Medulla oblongata (tissue), 1 donor: Measurements from ENCODE around the gene RNF167.

Experiments used
- DNase-seq: peaks from one replicate; pipeline ENCODE4 v3.0.0-alpha.2; 2015; ENCODE audit errors: extremely low spot score

The RNF167 gene

DNA sequence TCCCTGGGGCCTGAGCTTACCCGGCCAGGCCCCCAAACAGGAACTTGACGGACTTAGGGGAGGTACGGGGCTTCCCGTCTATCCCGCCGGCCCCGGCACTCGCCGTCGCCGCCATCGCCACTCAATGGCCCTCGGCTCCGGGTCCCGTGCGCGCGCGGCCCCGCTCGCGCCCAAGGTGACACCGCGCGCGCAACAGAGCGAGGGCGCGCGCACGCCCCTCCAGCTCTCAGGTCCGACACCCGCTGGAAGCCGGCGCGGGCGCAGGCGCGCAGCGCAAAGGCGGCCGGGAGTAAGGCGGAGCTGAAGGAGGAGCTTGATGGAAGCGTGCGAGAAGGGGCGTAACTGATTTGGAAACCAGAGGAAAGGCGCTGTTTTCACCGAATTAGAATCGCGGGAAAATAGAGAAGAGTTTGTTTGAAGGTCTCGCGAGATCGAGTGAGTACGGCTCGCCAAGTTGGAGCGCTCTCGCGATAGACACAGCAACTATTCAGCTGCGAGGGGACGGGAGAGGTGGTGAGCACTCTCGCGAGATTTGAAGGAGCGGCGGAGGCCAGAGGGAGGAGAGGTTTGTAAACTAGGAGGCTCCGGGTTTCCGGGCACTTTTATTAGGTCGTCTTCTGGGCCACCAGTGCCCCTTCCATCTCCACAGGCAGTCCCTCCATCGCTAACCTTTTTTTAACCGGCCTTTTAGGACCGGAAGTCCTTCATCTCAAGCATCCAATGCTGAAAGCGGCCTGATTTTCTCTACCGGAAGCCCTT is at the start of gene RNF167, which contains the start of gene SLC25A11:
TSS of gene RNF167 (plus strand) at position 473 of the 759 bp plus-strand sequence. CDS start 642 bp downstream, outside the sequence.
TSS of gene SLC25A11 (minus strand) at position 251 of the 759 bp plus-strand sequence. CDS start at position 115, 136 bp downstream.
- peak; percentile 99 for DNase-seq

DNA sequence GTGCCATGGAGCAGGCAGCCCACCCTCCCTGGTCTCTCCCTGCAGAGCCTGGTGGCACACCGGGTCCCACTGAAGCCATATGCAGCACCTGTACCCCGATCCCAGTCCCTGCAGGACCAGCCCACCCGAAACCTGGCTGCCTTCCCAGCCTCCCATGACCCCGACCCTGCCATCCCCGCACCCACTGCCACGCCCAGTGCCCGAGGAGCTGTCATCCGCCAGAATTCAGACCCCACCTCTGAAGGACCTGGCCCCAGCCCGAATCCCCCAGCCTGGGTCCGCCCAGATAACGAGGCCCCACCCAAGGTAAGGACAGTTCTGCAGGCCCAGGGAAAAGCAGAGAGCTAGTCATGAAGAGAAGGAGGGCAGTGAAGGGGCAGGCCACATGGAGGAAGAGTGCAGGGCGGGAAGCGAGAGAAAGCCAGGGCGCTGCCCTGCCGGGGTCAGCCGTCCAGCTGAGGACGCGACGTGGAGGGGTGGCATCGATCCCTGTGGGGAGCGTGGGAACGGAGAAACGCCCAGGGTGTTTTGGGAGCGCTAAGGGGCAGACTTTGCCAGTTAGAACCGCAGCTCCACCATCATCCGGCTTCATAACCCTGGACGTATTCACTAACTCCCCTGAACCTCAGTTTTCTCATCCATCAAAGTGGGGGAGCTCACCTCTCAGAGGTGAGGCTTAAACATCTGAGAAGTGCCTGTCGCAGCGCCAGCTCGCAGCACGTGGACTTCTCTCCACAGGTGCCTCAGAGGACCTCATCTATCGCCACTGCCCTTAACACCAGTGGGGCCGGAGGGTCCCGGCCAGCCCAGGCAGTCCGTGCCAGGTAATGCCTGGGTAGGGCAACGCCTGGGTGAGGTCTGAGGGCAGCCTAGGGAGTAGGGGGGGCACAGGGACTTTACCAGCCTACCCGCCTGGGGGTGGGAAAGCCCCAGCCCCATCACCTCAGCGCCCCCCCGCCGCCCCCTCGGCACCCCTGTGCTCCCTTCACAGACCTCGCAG is 48.4 kb upstream of the RNF167 start:
- no peak for DNase-seq

DNA sequence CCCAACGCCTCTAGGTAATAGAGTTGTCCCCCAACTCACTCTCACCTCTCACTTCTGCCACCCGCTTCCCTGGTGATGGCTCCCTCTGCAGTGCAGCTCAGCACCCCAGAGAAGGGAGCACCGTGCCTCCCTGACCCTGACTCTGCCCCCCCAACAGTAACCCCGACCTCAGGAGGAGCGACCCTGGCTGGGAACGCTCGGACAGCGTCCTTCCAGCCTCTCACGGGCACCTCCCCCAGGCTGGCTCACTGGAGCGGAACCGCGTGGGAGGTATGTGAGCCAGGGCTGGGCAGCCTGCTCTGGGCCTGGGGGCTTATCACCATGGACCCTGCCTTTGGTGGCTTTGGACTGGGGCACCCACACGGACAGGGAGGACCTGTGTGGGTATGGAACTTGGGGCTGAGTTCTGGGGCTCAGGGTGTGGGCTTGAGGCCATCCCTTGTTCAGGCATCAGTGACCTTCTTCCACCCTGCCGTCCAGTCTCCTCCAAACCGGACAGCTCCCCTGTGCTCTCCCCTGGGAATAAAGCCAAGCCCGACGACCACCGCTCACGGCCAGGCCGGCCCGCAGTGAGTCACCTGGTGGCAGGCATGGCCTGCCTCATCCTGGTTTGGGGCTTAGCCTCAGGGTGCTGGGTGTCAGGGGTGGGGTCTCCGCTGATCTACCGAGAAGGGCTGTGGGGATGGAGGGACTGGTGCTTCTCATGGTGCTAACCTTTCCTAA is 47.4 kb upstream of the RNF167 start:
- no peak for DNase-seq

DNA sequence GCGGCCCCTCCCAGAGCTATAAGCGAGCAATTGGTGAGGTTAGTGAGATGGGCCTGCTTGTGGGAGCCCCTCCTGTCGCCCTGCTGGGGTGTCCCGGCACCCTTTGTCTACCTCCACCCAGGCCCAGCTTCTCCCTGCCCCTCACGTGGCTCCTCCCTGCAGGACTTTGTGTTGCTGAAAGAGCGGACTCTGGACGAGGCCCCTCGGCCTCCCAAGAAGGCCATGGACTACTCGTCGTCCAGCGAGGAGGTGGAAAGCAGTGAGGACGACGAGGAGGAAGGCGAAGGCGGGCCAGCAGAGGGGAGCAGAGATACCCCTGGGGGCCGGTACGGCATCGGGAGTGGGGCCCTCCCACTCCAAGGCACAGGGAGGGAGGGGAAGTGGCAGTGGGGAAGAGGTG is 46.8 kb upstream of the RNF167 start:
- no peak for DNase-seq

DNA sequence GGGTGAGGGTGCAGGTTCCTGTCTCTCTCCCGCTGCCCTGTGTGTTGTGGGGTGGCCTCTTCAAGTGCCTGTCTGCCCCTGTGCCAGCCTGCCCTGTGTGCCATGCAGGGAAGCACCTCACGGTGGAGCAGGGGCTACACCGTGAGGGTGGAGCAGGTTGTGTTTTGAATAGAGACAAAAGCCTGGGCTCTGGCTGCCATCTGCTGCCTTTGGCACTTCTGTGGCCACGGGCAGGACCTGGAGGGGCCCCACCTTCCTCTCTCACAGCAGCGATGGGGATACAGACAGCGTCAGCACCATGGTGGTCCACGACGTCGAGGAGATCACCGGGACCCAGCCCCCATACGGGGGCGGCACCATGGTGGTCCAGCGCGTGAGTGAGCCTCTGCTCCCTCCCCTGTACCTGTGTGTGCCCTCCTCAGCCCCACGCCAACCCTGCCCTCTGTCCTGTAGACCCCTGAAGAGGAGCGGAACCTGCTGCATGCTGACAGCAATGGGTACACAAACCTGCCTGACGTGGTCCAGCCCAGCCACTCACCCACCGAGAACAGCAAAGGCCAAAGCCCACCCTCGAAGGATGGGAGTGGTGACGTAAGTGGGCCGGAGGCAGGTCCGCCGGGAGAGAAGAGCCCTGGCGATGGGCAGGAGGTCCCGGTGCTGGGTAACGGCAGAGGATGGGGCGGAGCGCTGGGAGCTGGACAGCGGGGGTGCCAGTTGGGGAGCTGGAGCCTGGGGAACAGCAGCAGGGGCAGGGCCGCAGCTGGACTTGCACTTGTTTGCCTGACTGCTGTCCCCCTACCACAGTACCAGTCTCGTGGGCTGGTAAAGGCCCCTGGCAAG is 46.1 kb upstream of the RNF167 start:
- DNase-seq = no peak

DNA sequence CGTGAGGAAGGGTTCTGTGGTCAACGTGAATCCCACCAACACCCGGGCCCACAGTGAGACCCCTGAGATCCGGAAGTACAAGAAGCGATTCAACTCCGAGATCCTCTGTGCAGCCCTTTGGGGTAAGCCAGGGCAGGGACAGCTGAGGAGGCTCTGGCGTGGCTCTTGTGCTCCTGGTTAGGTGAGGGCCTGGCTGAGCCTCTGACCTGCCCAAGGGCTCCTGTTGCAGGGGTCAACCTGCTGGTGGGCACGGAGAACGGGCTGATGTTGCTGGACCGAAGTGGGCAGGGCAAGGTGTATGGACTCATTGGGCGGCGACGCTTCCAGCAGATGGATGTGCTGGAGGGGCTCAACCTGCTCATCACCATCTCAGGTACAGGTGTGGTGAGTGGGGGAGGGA is 44.9 kb upstream of the RNF167 start:
- DNase-seq = no peak

DNA sequence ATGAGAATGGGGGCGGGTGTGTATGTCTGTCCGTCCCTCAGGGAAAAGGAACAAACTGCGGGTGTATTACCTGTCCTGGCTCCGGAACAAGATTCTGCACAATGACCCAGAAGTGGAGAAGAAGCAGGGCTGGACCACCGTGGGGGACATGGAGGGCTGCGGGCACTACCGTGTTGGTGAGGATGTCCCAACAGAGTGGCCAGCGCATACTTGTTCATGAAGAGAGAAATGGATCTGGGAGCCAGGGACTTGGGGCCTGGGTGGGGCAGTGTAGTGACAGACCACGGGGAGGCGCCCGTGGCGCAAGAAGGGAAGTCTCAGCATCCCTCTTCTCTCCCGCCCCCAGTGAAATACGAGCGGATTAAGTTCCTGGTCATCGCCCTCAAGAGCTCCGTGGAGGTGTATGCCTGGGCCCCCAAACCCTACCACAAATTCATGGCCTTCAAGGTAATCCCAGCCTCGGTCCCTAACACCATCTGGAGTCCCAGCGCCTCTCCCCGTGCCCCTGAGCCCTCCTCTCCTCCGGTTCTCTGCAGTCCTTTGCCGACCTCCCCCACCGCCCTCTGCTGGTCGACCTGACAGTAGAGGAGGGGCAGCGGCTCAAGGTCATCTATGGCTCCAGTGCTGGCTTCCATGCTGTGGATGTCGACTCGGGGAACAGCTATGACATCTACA is 44.3 kb upstream of the RNF167 start:
- DNase-seq = no peak

DNA sequence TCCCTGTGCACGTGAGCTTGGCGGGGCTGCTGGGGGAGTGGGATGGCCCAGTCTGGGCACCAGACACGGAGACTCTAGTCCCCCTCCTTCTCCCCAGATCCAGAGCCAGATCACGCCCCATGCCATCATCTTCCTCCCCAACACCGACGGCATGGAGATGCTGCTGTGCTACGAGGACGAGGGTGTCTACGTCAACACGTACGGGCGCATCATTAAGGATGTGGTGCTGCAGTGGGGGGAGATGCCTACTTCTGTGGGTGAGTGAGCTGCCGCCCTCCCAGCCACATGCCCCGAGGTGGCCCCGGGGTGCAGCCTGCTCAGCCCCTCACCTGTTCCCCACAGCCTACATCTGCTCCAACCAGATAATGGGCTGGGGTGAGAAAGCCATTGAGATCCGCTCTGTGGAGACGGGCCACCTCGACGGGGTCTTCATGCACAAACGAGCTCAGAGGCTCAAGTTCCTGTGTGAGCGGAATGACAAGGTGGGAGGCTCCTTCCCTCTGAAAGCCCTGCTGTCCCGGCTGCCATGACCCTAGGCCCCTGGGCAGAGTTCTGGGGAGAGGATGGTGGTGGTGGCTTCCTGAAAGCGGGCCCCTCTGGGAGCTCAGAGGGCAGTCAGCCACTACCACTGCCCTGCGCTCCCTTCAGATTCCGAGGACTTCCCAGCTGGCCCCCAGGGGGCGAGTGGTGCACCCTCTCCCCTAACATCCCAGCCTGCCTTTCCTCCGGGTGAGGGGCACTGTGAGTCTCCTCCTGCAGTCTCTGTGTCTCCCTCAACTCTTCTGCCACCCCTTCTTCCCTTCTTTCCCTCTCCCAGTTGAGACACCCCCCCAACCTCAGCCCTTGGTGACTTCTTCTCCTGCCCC is 43.5 kb upstream of the RNF167 start:
- DNase-seq = no peak

DNA sequence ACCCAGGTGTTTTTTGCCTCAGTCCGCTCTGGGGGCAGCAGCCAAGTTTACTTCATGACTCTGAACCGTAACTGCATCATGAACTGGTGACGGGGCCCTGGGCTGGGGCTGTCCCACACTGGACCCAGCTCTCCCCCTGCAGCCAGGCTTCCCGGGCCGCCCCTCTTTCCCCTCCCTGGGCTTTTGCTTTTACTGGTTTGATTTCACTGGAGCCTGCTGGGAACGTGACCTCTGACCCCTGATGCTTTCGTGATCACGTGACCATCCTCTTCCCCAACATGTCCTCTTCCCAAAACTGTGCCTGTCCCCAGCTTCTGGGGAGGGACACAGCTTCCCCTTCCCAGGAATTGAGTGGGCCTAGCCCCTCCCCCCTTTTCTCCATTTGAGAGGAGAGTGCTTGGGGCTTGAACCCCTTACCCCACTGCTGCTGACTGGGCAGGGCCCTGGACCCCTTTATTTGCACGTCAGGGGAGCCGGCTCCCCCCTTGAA is 42.8 kb upstream of the RNF167 start:
- DNase-seq = no peak

DNA sequence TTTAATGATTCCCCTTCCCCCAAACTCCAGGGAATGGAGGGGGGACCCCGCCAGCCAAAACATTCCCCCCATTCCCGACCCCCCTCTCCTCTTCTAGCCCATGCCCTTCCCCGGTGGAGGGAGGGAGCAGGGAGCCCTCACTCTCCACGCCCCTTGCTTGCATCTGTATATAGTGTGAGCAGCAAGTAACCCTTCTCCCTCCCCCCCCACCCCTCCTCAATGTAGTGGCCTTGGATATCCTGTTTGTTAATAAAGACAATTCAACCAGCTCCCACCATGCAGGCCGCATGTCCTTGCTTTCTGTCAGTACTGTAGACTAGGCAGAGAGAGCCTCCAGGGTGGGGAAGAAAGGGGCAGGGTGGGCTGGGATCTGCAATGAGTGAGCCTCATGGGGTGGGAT is 42.3 kb upstream of the RNF167 start:
- no peak for DNase-seq

DNA sequence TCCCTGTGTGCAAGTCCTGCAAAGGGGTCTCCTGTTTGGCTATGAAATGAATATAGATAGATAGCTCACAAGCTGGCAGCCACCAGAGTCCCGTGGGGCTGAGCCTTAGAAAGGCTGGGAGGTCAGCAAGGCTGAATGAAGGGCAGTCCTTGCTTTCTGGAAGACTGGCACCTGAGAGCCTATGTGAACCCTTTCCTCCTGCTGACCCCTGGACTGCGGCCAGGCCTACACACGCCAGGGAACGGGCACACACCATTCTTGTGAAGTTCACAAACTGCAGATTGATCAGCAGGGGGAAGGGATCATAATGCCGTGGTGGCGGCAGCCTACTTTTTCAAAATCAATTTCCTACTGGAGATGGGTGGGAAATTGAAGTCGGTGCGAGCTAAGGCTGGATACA is 41.7 kb upstream of the RNF167 start:
- DNase-seq = no peak

DNA sequence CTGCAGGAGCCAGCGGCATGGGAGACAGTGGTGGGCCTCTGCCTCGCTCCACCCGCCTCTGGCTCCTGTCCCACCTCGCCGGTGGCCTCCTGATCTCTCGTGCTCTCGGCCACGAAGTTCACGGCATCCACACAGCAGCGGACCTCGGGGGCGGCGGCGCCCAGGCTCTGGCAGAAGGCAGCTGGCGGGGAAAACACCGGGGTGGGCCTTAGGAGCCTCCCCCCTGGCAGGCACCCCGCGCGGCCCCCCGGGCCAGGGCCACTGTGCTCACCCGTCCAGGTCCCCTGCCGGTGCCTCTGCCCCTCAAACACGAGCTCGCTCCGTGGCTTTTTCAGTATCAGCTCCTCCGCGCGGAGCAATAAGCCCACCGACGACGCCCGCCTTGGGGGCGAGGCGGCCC is 41.1 kb upstream of the RNF167 start:
- DNase-seq = no peak

DNA sequence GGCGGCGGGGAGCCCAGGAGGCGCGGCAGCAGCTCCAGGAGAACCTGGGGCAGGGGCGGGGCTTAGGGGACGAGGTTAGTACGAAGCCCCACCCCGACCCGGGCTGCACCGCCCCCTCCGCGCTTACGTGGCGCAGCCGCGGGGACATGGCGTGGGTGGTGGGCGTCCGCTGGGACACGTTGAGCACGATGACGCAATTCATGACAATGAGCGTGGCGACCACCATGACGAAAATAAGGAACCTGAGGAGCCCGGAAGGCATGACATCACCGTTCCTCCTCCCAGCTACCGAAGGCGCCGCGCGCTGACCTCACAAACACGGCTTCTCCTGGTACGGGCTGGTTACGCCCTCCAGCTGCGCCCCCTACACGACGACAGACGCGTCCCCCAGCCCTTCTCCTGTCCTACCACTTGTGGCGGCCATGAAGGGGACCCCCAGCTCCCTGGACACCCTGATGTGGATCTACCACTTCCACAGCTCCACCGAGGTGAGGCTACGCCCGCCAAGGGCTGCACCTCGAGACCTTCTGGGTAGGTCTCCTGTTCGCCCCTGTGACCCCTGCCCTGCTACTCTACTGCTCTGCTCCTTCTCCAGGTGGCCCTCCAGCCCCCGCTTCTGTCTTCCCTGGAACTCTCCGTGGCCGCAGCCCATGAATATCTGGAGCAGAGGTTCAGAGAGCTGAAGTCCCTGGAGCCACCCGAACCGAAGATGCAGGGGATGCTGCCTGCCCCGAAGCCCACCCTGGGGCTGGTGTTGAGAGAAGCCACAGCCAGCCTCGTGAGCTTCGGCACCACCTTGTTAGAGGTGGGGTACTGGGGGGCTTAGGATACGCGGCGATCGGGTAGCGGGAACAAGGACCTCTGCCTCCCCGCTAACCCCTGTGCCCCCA is 40.5 kb upstream of the RNF167 start, which contains the start of gene C17orf107:
TSS of gene C17orf107 (plus strand) at position 196 of the 890 bp plus-strand sequence. CDS start at position 423, 227 bp downstream.
- peak; percentile 47 for DNase-seq

DNA sequence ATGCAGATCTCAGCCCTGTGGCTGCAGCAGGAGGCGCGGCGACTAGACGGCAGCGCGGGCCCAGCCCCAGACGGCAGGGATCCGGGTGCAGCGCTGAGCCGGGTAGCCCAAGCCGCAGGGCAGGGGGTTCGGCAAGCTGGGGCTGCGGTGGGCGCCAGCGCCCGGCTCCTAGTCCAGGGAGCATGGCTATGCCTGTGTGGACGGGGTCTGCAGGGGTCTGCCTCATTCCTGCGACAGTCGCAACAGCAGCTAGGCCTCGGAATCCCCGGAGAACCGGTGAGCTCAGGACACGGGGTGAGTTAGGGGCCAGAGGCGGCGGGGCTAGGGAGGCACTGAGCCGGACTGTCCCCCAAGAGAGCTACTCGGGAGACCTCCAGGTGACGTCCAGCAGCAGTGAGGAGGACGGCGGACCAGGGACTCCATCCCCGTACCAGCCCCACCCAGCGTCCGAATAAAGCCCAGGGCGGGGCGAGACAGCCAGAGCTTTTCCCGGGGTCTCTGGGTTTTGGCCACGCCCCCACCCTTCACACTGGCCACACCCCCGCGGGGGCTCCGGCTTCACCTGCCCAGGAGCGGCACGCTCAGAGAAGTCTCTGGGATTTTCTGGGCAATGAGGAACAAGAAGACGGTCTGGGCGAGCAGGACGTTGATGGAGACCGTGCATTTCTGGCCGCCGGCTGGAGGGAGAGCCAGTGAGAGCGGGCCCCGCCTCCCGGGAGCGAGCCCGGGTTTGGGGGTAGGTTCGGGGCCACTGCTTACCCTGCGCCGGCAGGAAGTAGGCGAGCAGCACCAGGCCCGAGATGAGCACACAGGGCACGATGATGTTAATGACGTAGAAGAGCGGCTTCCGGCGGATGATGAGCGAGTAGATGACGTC is 39.6 kb upstream of the RNF167 start:
- no peak for DNase-seq

DNA sequence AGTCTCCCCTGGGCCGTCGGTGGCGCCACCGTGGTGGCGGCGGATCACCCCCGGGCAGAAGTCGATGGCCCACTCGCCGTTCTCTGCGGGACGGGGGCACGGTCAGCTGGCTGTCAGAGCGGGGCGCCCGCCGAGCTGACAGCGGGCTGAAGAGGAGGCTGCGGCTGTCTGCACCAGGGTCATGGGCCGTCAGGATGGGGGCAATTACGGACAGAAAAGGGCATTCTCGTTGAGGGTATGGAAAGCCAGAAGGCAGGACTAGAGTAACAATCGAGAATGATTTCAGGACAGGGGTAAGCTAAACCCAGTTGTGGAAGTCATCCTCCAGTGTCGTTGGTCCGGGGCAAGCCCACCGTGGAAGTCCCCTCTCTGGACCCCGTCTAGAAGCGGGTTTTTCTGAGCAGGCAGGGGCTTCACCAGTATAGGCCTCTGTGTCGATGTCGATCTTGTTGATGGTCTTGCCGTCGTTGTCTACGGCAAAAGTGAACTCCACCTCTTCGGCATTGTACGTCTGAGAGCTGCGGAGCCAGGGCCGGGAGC is 38.9 kb upstream of the RNF167 start:
- DNase-seq = no peak

DNA sequence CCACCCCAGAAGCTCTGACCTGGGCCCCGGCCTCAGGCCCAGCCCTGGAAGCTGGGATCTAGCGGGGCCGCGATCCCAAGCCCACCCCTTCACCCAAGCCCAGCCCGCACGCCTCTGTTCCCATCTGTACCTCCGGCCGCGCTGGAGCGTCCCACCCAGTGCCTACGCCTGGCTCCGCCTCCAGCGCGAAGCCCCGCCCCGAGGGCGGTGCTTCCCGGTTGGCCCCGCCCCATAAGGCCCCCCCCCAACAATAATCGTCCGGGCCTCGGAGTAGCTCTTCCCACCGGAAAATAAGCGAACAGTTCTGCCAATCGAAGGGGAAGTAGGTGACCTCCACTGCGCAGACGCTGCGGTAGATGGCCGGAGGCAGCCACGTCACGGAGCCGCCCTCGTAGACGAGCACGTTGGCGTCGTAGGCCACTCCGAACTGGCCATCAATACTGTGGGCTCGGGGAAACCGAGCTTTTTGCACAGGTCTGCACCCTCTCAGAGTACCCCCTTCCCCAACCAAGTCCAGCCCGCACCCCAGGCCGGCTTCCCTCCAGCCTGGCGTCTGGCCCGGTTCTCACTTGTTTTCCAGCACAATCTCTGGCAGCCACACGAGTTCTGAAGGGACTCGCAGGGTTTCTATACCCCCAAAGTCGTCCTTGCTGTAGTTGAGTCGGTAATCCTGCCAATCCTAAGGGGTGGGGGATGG is 38.3 kb upstream of the RNF167 start:
- DNase-seq = peak; percentile 62
